ENCODE measurements around the gene MGAT1. TPM values are rescaled to one million over a fixed set of nuclear protein-coding genes. Genes with fewer than 3 reads are reported as not detected.

The MGAT1 gene
- total RNA-seq, 2 donors from 2014 or later: 96.2 to 98.8 TPM

DNA sequence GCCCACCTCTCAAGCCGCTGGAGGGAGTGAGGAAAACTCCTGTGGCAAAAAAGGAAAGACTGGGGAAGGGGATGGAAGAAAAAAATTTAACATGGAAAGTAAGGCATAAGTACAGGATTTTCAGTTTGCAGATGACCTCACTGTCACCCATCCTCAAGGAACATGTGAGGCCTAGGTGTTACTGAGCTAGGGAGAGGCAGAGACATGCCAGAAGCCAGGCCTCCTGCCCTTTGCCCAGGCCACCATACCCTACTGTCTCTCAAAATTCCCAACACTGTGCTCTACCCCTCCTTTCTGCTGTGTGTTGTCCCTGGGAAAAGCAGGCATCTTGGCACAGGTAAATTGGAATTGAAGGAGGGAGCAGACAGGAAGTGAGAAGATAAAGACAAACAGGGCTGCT is 4.4 kb upstream of the MGAT1 start:
- ATAC-seq: no peak

GRCh38 chr5:180806351-180807011 is 3.9 kb upstream of the MGAT1 start:
- H3K27me3 ChIP-seq: no peaks in the 10 kb centered on the region

More for the DNA sequence above, 4.4 kb upstream of the MGAT1 start:
- Histone ChIP-seq H3K36me3 (replicated peaks in 1 of 2; ENCODE audit: insufficient read depth in 1 of 2, low read depth in 2 of 2) (no peaks in the 10 kb centered on the region), H3K27me3 (no peaks in the 10 kb centered on the region), H3K9me3 (no peaks in the 10 kb centered on the region), H3K4me1 (peaks cover 72% of the 10 kb centered on the region), H3K4me3 (no peak overlapping the region), H3K27ac (peak overlapping the region in 1 of 4 donors; percentile 94)
- intact Hi-C loops (cut with DNase I): no loop called here
- no peak for TF ChIP-seq POLR2A (IDR thresholded peaks at IDR 0.05)
- TF ChIP-seq, protein P1, sequence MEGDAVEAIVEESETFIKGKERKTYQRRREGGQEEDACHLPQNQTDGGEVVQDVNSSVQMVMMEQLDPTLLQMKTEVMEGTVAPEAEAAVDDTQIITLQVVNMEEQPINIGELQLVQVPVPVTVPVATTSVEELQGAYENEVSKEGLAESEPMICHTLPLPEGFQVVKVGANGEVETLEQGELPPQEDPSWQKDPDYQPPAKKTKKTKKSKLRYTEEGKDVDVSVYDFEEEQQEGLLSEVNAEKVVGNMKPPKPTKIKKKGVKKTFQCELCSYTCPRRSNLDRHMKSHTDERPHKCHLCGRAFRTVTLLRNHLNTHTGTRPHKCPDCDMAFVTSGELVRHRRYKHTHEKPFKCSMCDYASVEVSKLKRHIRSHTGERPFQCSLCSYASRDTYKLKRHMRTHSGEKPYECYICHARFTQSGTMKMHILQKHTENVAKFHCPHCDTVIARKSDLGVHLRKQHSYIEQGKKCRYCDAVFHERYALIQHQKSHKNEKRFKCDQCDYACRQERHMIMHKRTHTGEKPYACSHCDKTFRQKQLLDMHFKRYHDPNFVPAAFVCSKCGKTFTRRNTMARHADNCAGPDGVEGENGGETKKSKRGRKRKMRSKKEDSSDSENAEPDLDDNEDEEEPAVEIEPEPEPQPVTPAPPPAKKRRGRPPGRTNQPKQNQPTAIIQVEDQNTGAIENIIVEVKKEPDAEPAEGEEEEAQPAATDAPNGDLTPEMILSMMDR (IDR thresholded peaks at IDR 0.05): no peak
- no peak for DNase-seq
- 83 to 87% methylated on average over 1 of the region's 1 CpG for WGBS, 2 donors

DNA sequence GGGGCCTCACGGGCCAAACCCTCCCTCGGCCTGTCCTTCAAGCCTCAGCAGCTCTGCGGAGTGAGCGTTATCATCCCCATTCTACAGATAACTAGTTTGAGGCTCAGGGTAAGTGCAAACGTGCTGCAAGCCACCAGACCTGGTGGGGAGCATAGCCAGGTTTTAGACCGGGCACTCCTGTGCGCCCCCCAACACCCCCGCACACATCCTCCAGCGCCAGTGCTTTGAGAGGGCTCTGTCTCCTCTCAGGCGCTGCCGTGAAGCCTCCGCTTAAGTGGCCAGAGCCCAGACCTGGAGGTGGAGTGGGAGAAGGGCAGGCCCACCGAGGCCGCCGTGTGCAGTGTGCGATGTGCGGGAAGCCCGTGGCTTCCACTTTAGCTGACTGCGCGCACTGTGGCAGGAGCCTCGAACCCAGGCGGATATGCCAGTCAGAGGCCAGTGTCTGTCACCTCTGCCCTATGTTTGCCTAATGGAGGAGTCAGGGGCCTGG is 1.6 kb upstream of the MGAT1 start:
- intact Hi-C loops (cut with DNase I): no loop called here
- H3K36me3 ChIP-seq (replicated peaks in 1 of 2; ENCODE audit: insufficient read depth in 1 of 2, low read depth in 2 of 2): no peaks in the 10 kb centered on the region
- no peak for DNase-seq
- no peaks in the 10 kb centered on the region for H3K9me3 ChIP-seq
- H3K4me1 ChIP-seq: peaks cover 80% of the 10 kb centered on the region
- peak overlapping the region in 2 of 4 donors; percentile 49 to 99 for H3K27ac ChIP-seq
- ATAC-seq: no peak
- WGBS, 2 donors: 80 to 87% methylated on average over 10 to 22 of the region's 22 CpGs
- TF ChIP-seq POLR2A (IDR thresholded peaks at IDR 0.05): no peak
- TF ChIP-seq, protein P1 (IDR thresholded peaks at IDR 0.05): no peak
- no peak overlapping the region for H3K4me3 ChIP-seq
- H3K27me3 ChIP-seq: no peaks in the 10 kb centered on the region

More at GRCh38 chr5:180806351-180807011, 3.9 kb upstream of the MGAT1 start:
- no peak overlapping the region for H3K4me3 ChIP-seq
- H3K36me3 ChIP-seq (replicated peaks in 1 of 2; ENCODE audit: insufficient read depth in 1 of 2, low read depth in 2 of 2): no peaks in the 10 kb centered on the region
- H3K27ac ChIP-seq: peak overlapping the region in 2 of 4 donors; percentile 19 to 94
- 64 to 68% methylated on average over 9 of the region's 9 CpGs for WGBS, 2 donors
- peaks cover 70% of the 10 kb centered on the region for H3K4me1 ChIP-seq
- no peaks in the 10 kb centered on the region for H3K9me3 ChIP-seq
- ATAC-seq (no peak), DNase-seq (peak in 1 of 4 donors; percentile 35)
- TF ChIP-seq POLR2A (IDR thresholded peaks at IDR 0.05): no peak
- TF ChIP-seq, protein P1 (IDR thresholded peaks at IDR 0.05): no peak
- intact Hi-C loops (cut with DNase I): no loop called here

- Histone ChIP-seq H3K9me3 (no peaks in the 10 kb centered on the region), H3K4me1 (peaks cover 80% of the 10 kb centered on the region), H3K4me3 (peak overlapping the region; percentile 18 to 19), H3K36me3 (replicated peaks in 1 of 2; ENCODE audit: insufficient read depth in 1 of 2, low read depth in 2 of 2) (no peaks in the 10 kb centered on the region), H3K27ac (peak overlapping the region; percentile 96 to 99 (median 98)), H3K27me3 (no peaks in the 10 kb centered on the region)
- intact Hi-C loops (cut with DNase I): no loop called here
- DNase-seq (peak in 2 of 4 donors; percentile 48 to 84), ATAC-seq (no peak)
- 46 to 52% methylated on average over 30 to 41 of the region's 41 CpGs for WGBS, 2 donors
- TF ChIP-seq, protein P1 (IDR thresholded peaks at IDR 0.05): no peak
- peak in 1 of 3 donors; percentile 66 for TF ChIP-seq POLR2A (IDR thresholded peaks at IDR 0.05)
These were observed 849 bp upstream of the MGAT1 start for GRCh38 chr5:180803181-180804128.
